ENCODE results near the gene NRBF2.

DNA sequence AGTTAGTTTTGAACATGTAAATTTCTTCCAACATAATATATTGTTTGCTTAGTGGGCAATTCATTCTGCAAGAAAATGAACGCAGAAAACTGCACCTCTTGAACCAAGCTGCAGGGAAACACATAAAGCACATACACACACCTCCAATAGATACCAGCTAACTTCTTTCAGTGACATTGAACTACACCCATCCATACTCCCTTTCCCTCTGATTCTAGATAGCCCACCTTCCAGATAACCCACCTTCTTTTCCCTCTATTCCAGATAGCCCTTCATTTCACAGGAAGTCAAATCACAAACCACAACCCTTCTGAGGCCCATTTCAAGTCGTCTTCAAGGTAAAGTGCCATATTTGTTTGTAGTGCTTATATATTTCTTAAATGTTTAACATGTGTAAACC lies 28.5 kb downstream of the NRBF2 start:
- TF ChIP-seq CTCF (IDR thresholded peaks at IDR 0.05; ENCODE audit: low read length) (no peak), EZH2 (IDR thresholded peaks at IDR 0.05; ENCODE audit: borderline replicate concordance, low read length) (no peak)
